COR-L47 (cell line): ENCODE data around the gene TRPM3.

ENCODE experiments used
- DNase-seq: peaks from one replicate; lab custom pipeline; 2025; lab: John Stamatoyannopoulos, UW

Gene TRPM3

DNA sequence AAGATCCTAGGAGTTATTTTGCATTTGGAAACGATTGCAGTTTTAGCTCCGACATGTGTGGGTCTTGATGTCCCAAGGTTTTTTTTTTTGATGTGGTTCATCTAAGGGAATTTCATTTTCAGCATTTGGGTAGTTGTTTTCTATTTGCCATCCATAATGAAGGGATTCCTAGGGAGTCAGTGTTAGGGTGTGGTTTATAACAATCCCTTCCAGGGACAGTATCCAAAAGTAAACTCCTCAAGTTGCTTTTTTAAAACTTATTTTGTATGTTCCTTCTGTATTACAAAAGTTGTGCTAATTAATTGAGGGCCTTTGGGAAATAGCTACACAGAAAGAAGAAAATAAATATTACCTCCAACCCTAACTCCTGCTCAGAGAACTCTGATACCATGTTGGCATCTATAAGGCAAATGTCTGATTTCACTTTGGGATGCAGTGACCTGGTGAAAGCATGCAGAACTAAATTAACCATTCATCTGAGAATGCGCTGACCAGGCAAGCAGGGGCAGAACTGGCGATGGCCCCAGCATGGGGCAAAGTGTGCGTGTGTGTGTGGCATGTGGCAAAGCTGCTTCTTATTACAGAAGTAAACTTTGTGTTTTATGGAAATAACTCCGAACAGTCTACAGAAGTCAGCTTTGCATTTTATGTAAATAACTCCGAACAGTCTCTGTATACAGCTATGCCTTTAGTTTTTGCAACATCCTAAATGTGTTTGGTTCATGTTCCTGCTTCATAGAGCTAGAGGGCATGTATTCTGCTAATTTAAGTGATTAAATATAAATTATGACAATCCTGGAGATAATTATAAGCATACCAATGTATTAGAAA lies 237.2 kb downstream of the TRPM3 start:
- no peak for DNase-seq

DNA sequence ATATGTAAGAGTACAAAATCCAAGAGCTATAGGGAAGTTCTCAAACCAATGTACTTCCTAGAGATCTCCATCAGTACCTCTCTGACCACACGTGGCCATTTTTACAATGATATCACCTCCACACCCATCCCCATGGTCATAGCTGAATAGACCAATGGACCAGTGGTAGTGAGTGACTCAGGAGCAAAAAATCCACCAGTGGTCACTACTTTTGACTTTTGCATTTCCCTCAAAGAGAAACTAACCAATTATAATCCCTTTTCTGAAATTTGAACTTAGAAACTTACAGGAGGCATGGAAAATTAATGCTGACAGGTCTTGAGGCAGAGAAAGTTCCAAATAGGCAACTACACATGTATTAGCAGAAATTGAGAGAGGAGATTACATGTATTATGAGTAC lies 238.4 kb downstream of the TRPM3 start:
- DNase-seq = no peak

DNA sequence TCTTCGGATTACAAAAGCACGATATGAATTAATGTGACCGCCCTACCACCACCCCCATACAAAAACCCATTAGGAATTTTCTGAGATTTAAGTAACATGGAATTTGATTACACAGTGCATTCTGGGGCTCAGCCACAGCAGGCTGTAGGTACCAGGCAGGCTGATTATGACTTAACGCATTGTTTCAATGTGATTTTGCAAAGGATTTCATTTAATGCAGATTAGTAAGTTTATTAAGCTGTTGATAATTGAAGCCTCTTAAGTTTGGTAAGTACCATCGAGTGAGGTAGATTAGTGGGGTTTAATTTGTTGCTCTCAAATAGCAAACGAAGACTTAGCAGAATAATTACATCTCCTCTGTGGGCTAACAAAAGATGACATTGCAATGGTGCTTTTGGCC lies 240.1 kb downstream of the TRPM3 start:
- DNase-seq = no peak

DNA sequence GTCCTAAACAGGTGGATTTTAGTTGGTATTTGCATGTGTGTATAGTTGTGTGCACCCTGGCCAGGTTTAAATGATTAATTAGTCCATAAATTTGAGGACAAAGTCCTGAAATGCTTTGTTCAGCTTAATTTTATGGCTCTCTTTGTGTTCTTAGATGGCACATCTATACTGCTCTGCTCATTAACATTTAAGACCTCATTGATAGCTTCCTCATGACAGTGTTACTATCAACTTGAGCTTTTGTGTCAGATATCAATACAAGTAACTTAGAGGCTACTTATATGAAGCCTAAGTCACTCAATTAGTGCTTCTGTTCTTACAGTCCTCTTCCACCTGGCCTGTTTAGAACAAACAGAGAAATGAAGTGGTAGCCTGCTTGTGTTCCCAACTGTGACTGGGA lies 240.9 kb downstream of the TRPM3 start:
- no peak for DNase-seq

DNA sequence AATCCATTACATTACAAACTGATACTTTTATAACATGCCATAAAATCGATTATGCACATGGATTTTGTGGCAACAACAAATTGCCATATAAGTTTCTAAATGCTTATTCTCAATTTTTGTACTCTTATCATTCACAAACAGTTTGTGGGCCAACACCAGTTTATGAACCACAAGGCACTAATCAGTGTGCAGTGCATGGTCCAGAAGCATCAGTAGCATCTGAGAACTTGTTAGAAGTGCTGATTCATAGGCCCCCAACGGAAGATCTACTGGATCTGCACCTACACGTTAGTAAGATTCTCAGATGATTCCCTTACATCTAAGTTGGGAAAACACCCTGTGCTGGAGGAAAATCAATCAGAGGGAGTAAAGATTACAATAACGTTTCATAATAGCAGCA lies 242.8 kb downstream of the TRPM3 start:
- no peak for DNase-seq

DNA sequence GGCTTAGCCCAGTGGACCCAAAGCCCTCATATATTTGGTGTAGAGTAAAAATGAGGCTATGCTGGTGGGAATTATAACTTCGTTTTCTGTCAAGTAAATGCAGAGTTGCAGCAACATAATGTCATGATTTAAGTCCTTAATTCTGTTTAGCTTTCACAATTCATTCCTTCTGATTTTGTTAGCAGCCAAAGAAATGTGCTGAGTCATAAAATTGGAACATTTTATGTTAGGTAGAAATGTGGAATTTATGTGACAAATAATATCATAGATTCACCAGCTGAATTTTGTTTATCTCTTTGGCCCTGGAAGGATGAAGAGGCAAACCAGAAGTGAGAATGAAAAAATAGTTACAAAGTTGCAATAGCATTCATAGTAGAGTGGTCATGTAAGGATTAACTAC lies 247.0 kb downstream of the TRPM3 start:
- DNase-seq = no peak

DNA sequence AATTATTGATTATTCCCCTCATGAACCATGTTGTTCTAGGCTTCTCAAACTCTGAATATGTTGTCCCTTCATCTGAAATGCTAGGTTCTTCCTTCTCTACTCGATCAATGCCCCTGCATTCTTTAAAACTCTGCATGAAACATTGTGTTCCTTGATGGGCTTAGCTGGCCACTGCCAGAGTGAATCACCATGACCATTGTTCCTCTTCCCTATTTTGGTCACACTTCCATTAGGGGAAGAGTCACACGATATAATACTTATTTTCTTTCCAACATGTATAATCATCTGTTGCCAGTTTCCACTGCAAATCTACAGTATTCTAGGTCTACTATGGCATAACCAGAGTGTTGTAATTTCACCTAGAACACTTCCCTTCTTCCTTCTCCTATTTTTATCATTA lies 247.9 kb downstream of the TRPM3 start:
- no peak for DNase-seq

DNA sequence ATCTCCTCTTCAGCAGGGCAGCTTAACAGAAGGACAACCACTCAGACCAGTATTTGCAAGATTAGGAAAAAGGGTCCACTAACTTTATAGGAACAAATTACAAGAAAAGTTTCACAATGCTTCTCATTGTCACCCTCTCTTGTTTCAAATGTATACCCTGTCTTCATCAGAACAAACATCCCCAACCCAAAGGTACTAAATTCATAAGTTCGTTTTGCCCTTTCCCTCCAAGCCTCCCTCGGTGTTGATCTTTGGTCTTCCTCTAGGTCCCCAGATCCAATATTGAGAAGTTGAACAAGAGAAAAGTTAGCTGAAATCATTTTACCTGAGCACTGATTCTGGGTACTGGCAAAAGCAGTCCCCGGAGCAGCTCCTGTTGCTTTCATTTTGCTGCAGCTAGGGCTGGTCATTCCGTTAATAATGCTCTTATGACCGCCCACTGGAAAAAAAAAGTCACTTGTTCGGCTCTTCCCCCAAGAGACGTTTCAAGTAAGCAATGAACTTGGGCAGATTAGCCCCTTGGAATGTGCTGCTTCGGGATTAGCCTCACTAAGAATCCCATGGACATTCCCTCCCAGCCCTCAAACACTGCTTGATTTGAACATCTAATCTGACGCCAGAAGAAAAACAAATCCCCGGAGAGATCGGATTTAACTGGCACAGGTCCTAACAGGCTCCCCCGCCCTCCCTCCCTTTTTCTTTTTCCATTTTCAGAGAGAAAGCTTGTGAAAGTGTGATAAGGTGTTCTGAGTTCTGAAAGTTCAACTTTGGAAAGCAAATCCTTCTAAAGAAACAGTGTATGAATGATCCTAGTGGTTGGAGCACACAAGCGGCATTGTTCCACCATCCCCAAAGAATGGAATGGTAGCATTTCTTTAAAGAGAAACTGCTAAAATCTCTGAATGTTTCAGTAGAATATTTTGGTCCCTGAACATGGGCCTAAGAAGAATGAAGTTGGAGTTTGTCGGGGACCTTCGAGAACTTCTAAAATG lies 252.5 kb downstream of the TRPM3 start:
- DNase-seq = no peak

DNA sequence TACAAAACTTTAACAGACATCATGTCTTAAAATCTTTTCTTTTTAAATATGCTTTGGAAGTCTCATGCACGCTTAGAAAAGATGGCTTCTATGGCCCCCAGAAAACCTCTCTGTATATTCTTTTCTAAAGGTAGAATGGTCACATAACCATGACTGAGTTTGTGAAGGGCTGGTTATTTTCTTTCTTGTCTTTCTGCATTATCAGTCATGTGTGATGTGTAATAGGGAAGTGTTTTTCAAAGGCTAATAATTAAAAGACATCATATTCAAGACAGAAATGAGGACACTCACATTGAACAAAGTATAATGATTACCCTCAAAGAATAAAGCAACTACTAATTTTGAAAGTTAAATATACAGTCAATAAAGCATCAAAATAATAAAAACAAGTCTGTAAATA lies 253.4 kb downstream of the TRPM3 start:
- no peak for DNase-seq

DNA sequence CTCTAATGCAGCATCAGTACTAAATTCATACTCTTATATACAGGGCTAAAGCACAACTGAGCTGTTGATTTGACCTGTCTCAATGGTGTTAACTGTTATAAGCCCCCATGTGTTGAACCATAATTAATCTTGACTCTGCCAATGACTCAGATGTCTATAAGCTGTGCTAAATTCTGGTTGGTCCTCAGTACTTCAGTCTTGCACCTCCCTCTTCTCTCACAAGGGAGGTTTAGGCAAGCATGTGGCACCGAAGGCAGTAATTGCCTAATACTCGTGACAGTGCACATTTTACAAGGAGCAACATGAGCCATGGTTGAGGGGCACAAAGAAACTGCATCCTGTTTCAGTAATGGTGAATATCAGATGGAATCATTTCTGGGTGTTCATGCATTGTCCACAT lies 255.9 kb downstream of the TRPM3 start:
- DNase-seq = no peak

DNA sequence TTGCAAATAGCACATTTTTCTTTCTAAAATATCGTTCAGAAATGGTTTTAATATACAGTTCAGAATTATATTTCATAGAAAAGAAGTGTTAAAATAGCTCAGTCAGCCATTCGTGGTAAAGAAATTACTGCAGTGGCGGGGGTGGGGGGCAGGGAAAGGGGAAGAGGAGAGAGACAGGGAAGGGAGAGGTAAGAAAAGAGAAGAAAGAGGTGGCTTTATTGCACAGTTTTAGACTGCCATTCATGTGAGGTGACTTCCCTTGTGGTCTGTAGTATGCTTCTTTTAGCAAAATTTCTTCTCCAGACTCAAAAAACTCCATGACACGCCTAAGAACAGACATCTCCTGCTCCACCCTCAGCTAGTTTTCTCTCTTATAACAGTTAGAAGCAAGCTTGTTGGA lies 259.6 kb downstream of the TRPM3 start:
- no peak for DNase-seq

DNA sequence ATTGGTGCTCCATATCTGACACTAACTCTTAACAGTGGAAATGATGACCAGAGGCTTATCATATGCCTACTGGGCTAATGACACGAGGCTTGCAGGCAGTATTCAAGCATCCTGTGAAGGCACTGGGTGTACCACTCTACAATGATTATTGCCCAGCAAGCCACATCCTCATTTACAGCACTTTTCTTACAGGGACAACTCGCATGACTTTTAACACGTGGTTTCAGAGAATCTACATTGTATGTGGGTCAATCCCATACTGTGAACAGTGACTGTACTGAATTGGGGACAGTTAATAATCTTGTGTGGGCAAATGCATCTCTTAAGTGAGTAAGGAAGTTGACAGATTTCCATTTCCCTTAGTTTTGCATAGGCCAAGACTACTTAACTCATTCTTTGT lies 260.0 kb downstream of the TRPM3 start:
- no peak for DNase-seq

DNA sequence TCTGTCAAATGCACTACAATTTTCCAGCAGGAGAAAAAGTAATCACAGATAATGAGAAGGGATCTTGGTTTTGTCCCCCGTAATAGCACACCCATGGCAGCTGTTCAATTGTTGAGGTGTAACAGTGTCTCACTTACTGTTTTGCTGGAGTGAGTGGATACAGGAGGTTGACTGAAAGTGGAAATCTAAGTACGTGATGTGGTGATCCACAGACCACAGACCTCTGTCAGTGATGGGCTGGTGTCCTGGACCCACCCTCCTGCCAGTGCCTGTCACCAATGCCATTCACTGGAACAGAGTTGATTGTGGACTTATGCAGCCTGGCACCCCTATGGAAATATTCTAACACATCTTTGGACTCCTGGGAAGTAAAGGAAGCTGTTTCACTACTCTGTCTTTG lies 261.7 kb downstream of the TRPM3 start:
- DNase-seq = no peak

DNA sequence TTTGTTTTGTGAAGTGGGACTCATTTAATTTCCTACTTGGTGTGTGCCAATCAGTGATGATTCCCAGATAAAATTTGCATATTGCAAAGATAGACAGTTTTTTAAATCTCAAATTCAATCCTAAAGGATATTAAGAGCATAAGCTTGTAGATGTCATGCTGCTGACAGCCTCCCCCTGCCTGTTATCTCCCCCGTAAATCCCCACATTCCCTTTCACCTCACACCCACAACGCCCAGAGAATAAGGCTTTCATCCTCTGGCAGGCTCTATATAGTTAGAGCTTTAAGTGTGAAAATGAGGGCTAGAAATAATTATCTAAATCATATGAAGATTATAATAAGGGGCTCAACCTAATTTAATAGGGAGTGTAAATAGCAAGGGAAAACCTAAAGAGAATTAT lies 265.0 kb downstream of the TRPM3 start:
- DNase-seq = no peak

DNA sequence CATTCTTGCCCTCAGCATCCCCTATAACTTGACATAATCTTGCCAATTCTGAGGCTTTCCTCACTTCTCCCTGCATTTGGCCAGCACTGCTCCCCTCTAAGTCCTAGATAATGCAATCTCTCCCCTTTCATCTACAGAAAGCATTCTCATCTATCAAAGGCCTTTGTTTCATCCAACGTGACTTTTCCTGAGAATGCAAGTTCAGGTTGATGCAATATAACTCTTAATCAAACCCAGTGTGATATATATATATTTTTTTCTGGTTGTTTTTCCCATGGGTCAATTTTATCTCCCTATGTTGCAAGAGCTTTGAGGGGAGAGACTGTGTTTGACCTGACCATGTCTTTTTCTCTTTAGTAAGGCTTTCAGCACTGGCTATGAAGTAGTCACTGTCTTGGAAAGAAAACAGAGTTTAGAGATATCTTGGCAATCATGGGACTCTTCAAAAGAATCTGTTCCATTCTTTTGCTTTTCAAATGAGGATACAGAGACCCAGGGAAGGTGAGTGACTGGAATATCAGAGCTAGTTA lies 268.6 kb downstream of the TRPM3 start:
- no peak for DNase-seq

DNA sequence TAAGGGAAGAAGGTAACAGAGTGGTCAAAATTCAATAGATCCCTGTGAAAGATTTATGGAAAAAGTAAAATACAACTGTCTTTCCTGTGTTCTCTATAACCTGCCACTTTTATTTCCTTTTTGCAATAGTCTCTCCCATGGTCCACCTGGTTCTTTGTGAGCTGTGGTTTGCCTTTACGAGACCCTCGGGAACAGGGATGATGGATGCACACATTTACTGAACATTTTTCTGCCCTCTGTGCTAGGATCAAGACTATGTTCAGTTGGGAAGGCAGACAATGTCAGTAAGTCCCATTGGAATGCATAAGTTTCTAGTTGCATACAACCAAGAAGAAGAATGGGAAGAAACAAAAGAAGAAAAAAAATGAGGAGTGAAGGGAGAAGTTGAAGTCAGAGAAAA lies 281.2 kb downstream of the TRPM3 start:
- no peak for DNase-seq

DNA sequence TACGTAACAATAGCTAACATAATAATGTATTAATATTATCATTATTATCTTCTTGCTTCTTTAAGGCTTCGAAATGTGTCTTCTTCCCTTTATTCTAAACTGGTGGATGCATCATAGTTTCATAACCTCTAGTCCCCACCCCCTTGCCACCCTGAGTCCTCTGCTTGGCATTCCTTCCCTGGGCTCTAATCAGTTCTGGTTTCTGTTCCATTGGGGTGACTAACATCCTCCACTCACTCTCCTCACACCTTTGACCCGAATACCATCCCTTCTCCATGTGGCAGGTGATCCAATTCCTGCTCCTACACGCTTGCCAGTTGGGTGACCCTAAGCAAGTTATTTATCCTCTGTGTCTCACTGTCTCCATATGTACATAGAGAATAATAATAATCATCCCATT lies 286.1 kb downstream of the TRPM3 start:
- no peak for DNase-seq

DNA sequence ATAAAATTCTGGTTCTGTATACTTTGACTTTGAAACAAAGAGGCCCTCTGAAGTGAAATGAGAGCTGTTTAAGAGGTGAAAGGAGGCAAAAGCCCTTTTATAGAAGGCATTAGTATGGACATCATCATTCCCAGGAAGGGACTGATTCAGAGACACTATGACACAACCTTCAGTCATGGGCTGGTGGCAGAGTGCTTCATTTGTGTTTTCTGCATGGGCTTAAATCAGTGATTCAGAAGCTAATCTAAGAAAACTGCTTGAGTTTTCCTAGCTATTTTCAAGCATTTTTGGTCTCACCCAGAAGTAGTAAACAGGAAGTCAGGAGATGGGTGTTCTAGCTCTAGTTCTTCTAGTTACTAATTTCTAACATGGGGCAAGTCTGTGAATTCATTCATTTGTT lies 288.9 kb downstream of the TRPM3 start:
- no peak for DNase-seq

DNA sequence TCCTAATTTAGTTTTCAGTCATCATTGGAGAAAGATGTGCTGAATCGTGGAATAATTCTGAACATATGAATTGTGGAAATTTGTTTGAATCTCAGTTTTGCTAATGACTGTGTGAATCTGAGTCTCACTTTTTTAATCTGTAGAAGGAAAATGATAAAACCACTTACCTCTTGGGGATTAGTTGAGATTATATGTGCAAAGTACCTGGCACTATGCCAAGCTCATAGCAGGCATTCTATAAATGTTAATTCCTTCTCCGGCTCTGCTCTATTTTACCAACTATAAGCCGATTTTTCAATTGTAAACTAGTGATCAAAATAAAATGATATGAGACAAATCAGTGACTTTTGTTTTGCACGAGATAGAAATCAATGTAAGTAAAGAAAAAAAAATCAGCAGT lies 290.8 kb downstream of the TRPM3 start:
- no peak for DNase-seq

DNA sequence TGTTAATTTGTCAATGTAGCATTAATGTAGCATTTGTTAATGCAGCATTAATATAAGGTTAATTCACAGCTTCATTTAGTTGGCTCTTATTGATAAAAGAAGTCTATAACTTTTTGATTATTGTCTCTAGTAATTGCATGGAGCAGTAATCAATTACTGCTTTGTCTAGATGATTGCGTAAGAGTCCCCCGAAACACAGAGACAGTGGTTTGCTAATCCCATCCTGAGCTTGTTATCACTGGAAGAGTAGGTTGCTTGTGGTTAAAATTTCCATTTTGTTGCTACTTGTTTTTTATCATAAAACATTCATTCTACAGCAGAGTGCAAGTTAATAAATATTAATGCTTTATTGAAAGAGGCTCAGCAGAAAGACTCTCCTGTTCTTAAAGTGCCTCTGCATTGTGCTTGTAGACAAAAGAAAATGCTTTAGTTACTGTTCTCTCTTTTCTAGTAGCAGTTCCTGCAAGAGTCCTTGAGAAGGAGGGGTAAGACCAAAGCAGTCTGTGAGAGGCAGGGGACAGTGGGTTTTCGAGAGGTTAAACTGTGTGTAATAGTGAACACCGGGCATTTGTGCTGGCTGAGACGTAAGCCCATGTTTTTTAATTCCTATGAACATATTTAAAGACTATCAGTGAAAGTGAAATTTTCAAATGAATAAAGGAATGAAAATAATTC lies 291.7 kb downstream of the TRPM3 start:
- DNase-seq = no peak

DNA sequence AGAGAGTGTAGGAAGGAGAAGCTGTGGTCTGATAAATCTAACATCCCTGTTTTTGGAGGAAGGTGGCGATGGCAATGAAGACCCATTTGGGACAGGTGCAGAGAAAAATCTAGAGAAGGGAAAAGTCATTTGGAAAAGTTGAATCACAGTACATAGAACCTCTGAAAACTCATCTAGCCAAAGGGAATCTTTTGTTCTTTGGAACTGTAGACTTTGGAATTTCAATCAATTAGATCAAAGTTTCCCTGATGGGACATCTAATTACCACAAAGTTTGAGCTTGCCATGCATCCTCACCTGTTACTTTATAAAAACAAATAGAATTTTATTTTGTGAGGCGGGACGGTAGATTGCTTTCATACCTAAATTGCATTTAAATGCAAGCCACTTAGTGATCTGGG lies 294.9 kb downstream of the TRPM3 start:
- no peak for DNase-seq

DNA sequence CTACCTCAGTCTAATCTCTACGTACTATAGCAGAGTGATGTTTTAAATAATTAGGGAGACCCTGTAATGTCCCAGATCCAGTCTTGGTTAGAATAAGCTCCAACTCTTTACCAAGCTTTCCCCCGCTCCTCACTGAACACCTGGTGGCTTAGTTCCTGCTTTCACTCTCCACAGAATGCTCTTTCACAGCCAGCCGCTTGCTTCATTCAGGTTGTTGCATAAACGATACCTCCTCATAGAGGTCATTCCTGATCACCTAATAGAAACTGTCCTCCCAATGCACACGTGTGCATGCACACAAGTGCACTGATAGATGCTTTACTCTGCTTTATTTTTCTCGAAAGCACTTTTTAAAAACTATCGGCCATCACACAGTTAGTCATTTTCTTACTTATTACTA lies 298.1 kb downstream of the TRPM3 start:
- no peak for DNase-seq
